SH-SY5Y (cell line): ENCODE data around the gene ARHGEF11.

Source experiments
- GATA2 ChIP-seq: IDR thresholded peaks from 2 replicates; pipeline ENCODE4 v1.6.1; 2011; ENCODE audit warnings: mild to moderate bottlenecking, low read depth, low read length
- GATA3 ChIP-seq: IDR thresholded peaks from 2 replicates; pipeline ENCODE4 v1.6.1; 2011; ENCODE audit warnings: low read depth, mild to moderate bottlenecking, low read length, moderate library complexity

ARHGEF11 gene

DNA sequence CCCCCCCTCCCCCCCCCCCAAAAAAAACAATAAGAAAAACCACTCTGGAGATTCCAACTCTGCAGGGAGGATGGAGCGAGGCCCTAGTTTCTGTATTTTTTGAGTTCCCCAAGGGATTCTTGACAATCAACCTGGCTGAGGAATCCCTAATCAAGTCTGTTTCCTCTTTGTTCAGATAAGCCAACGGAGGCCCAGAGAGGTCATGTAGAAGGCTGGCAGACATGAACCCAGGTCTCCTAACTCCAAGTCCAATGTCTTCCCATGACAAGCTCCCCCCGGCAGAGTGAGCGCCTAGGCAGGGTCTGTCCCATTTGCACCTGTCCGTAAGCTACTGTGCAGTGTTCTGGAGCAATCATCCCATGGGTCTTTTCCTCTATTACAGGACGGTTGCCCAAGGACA lies 85.6 kb downstream of the ARHGEF11 start:
- TF ChIP-seq GATA3 (no peak), GATA2 (no peak)

- no peak for TF ChIP-seq GATA2
- no peak for TF ChIP-seq GATA3
These were observed 86.1 kb downstream of the ARHGEF11 start for GRCh38 chr1:156959414-156959813.

GRCh38 chr1:156958247-156958714 lies 87.3 kb downstream of the ARHGEF11 start:
- TF ChIP-seq GATA3 (no peak), GATA2 (no peak; the same call in 1 of the 2 replicates)

- TF ChIP-seq GATA3 (no peak), GATA2 (no peak)
These were observed 87.9 kb downstream of the ARHGEF11 start for GRCh38 chr1:156957634-156958033.

- TF ChIP-seq GATA2: no peak
These were observed 89.2 kb downstream of the ARHGEF11 start for GRCh38 chr1:156956333-156956732.

GRCh38 chr1:156953571-156953970 lies 92.0 kb downstream of the ARHGEF11 start:
- TF ChIP-seq GATA2: no peak
- TF ChIP-seq GATA3: no peak

- TF ChIP-seq GATA3 (no peak), GATA2 (no peak)
These were observed 94.2 kb downstream of the ARHGEF11 start for GRCh38 chr1:156951371-156951770.

DNA sequence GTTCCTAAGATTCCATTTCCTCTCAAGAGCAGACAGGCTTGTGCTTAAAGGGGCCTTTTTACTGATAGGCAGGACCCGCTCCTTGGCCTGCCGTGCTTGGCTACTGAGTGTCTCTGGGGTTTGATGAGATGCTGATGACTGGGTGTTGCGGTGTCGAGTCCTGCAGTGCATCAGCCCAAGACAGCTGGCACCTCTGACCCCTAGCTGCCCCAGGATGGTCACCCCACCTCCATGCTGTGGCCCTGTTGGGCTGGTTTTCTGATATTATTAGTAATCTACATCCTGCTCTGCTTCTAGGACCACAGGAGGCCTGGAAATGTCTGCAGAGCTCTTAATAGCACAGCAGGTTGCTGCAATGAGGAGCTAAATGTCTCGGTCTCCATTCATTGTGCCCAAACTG lies 96.4 kb downstream of the ARHGEF11 start:
- TF ChIP-seq GATA2 (no peak), GATA3 (no peak)

GRCh38 chr1:156948708-156949107 lies 96.8 kb downstream of the ARHGEF11 start:
- no peak for TF ChIP-seq GATA2
- TF ChIP-seq GATA3: no peak

DNA sequence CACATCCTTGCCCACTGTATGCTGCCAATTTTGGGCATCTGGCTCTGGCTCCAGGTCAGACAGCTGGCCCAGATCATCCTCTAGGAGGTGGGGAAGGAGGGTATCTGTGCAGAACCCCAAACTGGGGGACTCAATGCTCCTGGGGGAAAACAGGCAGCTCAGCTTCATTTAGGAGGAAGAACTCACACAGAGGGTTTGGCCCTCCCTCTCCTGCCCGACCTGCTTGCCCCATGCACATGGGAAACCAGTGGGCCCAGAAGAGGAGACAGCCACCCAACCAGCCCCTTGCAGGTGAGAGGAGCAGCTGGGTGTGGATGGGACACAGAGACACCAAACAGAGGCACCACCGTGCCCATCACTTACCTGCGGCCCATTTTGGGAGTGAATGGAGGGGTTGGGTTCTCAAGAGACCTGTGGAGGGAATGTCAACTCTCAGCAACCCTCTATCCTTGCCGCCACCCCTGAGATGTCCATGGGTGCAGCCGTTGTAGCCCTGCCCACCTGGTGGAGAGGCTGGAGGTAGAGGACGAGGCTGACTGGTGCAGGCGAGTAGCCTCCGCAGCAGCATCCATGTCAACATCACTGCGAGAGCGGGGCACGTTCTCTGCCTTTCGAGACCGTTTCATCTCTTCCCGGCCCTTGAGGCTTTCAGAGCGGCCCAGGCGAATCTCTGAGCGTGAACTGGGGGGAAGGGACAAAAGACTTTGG lies 97.6 kb downstream of the ARHGEF11 start:
- TF ChIP-seq GATA2: no peak
- no peak for TF ChIP-seq GATA3

DNA sequence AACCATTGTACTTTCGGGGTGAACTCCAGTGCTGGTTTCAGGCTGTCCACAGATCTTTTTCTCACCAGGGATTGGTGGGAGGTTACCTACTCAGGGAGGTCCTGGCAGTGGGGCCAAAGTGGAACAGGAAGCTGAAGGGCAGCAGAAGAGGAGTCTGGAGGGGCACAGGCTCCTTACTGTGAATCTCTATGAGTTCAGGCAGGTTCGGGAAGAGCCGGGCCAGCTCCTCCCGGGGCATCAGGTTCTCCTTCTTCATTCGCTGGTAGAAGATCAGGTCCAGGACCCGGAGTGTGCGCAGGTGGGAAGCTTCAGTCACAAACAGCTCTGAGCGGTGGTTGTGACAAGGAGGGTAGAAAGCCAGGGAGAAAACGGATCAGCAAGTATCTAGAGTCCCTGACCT lies 98.4 kb downstream of the ARHGEF11 start:
- TF ChIP-seq GATA3: no peak
- TF ChIP-seq GATA2: no peak

DNA sequence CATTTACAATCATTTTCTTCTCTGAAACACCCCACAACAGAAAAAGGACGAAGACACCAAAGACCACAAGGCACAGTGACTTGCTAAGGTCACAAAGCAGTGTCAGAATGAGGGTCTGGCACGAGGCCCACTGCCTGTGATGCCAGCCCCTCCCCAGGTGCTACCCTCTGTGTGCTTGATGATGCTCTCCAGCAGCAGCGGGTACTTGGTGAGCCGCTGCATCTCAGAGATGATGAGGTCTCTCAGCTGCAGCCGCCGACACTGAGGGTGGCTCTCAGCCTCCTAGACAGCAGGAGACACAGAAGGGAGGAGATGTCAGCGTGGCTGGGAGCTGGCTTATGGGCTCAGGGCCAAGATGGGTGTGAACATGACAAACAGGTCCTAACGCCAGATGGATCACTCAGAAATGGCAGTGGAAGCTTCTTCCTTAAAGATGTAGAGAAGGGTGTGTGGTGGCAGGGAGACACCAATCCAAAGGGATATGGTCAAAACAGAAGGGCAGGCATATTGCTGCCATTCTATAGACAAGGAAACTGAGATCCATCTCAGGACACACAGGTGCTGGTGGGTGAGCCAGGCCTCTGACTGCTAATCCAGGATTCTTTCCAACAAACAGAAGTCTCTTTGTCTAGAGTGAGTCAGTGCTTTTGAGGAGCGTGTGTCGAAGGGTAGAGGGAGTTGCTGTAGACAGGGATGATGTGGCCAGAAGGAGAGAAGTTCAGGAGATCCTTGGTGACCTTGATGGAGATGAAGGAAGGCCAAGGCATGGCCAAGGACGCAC lies 99.5 kb downstream of the ARHGEF11 start:
- TF ChIP-seq GATA2 (no peak), GATA3 (no peak)

GRCh38 chr1:156944848-156945247 lies 100.7 kb downstream of the ARHGEF11 start:
- TF ChIP-seq GATA3 (no peak), GATA2 (no peak)

- TF ChIP-seq GATA2 (no peak), GATA3 (no peak)
These were observed 101.3 kb downstream of the ARHGEF11 start for GRCh38 chr1:156944268-156944667.

GRCh38 chr1:156943756-156944155 lies 101.8 kb downstream of the ARHGEF11 start:
- no peak for TF ChIP-seq GATA3

DNA sequence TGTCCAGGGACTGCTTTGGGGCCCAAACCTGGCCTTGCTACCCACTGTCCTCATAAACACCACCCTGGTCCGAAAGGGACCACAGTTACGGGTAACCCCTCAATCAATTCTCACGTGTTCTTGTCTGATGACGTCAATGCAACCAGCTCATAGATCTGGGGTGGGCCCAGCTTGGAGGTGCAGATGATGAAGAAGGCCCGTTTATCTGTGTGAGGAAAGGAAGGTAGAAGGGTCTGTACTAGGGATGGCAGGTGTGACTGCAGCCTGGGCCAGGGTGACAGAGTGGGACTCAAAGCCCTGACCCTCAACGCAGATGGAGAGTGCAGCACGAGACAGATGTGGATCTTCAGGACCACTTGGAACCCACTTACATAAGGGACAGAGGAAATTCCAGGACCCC lies 103.0 kb downstream of the ARHGEF11 start:
- TF ChIP-seq GATA2: no peak
- no peak for TF ChIP-seq GATA3
